Femur (tissue), 1 donor: ENCODE measurements around the gene TTC16.
A peak's percentile ranks its signal among the peaks of the same experiment; 100 is the strongest.

Experiments used
- DNase-seq: peaks from one replicate; pipeline ENCODE4 v3.0.0-alpha.2; 2017

Gene TTC16

GRCh38 chr9:127715470-127716337 lies at the start of gene TTC16, which contains the start of gene PTRH1:
Gene TTC16 (plus strand): TSS chr9:127716079. CDS start chr9:127716146, 67 bp downstream.
Gene PTRH1 (minus strand): TSS chr9:127715663. CDS start chr9:127715639, 24 bp downstream.
- peak; percentile 98 for DNase-seq

- no peak for DNase-seq
Observed at GRCh38 chr9:127667127-127667844, 48.6 kb upstream of the TTC16 start.

- no peak for DNase-seq
Observed at GRCh38 chr9:127667906-127668305, 48.0 kb upstream of the TTC16 start.

- DNase-seq = no peak
Observed at GRCh38 chr9:127673234-127673633, 42.6 kb upstream of the TTC16 start.

GRCh38 chr9:127676638-127677037 lies 39.2 kb upstream of the TTC16 start:
- DNase-seq = no peak

- DNase-seq = no peak
Observed at GRCh38 chr9:127679506-127679905, 36.4 kb upstream of the TTC16 start.

GRCh38 chr9:127680226-127680625 lies 35.7 kb upstream of the TTC16 start:
- no peak for DNase-seq

GRCh38 chr9:127680846-127681245 lies 35.0 kb upstream of the TTC16 start:
- DNase-seq = no peak

- no peak for DNase-seq
Observed at GRCh38 chr9:127682351-127683136, 33.3 kb upstream of the TTC16 start.

GRCh38 chr9:127683723-127684122 lies 32.2 kb upstream of the TTC16 start:
- no peak for DNase-seq

- DNase-seq = no peak
Observed at GRCh38 chr9:127684576-127684975, 31.3 kb upstream of the TTC16 start.

GRCh38 chr9:127686461-127687393 lies 29.2 kb upstream of the TTC16 start:
- no peak for DNase-seq

GRCh38 chr9:127689329-127690000 lies 26.4 kb upstream of the TTC16 start:
- no peak for DNase-seq

GRCh38 chr9:127690735-127691134 lies 25.1 kb upstream of the TTC16 start:
- no peak for DNase-seq

GRCh38 chr9:127692071-127692470 lies 23.8 kb upstream of the TTC16 start:
- no peak for DNase-seq

GRCh38 chr9:127693143-127693542 lies 22.7 kb upstream of the TTC16 start:
- DNase-seq = no peak

- no peak for DNase-seq
Observed at GRCh38 chr9:127693697-127694096, 22.2 kb upstream of the TTC16 start.

- DNase-seq = no peak
Observed at GRCh38 chr9:127694890-127695720, 20.8 kb upstream of the TTC16 start.

- no peak for DNase-seq
Observed at GRCh38 chr9:127697575-127697974, 18.3 kb upstream of the TTC16 start.

- DNase-seq = no peak
Observed at GRCh38 chr9:127698386-127698785, 17.5 kb upstream of the TTC16 start.
